NK-92 (cell line): ENCODE data around the gene PPIP5K1.

ENCODE experiments used
- DNase-seq: peaks from one replicate; lab custom pipeline; 2025; ENCODE audit not compliant: unreplicated experiment; lab: John Stamatoyannopoulos, UW

PPIP5K1 gene

GRCh38 chr15:43492673-43493601 lies 97.1 kb downstream of the PPIP5K1 start, which contains the start of gene TP53BP1:
TP53BP1 (minus strand) TSS chr15:43493156; CDS start chr15:43493043, 113 bp downstream.
- DNase-seq = peak; percentile 78

- DNase-seq = no peak
Measured at GRCh38 chr15:43492266-43492665, 97.7 kb downstream of the PPIP5K1 start.

- DNase-seq = no peak
Measured at GRCh38 chr15:43489191-43489590, 100.8 kb downstream of the PPIP5K1 start.

- DNase-seq = no peak
Measured at GRCh38 chr15:43488790-43489189, 101.2 kb downstream of the PPIP5K1 start.

GRCh38 chr15:43487271-43487895 lies 102.6 kb downstream of the PPIP5K1 start:
- DNase-seq = no peak

- no peak for DNase-seq
Measured at GRCh38 chr15:43484455-43484854, 105.6 kb downstream of the PPIP5K1 start.
